ENCODE data around the gene KBTBD12.

DNA sequence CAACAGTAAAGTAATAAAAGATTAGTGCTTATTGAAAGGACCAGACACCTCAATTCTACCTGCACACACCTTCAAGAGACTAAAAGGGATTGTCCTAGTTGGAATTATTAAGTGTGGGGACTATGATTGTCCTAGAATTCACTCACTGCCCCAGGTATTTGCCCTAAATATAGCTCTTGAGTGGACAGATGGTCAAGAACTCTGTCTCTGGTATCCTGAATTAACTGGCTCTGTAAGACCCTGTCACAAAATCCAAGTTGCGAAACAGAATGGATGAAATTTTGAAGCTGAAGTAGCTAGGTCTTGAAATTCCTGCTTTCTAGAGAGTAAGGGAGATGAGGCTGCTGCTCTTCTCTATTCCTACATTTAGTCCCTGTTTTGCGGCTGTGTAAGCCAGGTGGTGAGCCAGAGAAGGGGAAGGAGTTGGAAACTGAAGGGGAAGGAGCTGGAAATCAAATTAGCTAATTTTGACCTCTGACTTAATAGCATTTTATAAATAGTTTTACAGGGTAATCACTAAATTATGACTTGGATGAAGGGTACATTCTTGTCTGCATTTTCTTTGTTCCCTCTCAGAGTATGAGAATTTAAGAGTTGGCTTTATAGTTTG is 34.5 kb downstream of the KBTBD12 start:
- TF ChIP-seq POLR2A (IDR thresholded peaks at IDR 0.05; ENCODE audit: low read depth, low read length) (no peak), POLR2AphosphoS5 (IDR thresholded peaks at IDR 0.05; ENCODE audit: low read depth, low read length) (no peak), POU2F2 (IDR thresholded peaks at IDR 0.05; ENCODE audit: low read depth, low read length) (no peak)

All from GM12891 (cell line).